GM18519 (cell line): ENCODE results near the gene EIF3L.

Experiments
- ATAC-seq: cut with Tn5 transposase; IDR thresholded peaks from one replicate; pipeline ENCODE4 v1.9.1; 2021; ENCODE audit warnings: mild to moderate bottlenecking, moderate library complexity; ENCODE audit not compliant: unreplicated experiment, low FRiP score

The EIF3L gene

DNA sequence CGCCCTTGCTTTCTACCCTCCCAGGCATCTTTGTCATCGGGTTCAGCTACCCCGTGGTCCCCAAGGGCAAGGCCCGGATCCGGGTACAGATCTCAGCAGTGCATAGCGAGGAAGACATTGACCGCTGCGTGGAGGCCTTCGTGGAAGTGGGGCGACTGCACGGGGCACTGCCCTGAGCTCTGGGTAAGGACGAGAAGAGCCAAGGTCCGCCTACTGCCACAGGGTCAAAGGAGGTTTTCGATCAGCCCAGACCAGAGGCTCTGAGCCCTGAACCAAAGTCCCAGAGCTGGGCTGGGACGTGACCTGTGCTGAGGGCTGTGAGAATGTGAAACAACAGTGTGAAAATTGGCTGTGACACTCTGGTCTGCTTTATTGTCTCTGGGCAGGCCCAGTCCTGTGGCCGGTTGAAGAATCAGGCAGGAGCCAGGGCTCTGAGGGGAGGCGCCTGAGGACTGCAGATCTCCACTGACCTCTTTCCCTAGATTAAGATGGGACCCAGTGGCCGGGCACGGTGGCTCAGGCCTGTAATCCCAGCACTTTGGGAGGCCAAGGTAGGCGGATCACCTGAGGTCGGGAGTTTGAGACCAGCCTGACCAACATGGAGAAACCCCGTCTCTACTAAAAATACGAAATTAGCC lies 32.6 kb upstream of the EIF3L start:
- ATAC-seq, result no peak

DNA sequence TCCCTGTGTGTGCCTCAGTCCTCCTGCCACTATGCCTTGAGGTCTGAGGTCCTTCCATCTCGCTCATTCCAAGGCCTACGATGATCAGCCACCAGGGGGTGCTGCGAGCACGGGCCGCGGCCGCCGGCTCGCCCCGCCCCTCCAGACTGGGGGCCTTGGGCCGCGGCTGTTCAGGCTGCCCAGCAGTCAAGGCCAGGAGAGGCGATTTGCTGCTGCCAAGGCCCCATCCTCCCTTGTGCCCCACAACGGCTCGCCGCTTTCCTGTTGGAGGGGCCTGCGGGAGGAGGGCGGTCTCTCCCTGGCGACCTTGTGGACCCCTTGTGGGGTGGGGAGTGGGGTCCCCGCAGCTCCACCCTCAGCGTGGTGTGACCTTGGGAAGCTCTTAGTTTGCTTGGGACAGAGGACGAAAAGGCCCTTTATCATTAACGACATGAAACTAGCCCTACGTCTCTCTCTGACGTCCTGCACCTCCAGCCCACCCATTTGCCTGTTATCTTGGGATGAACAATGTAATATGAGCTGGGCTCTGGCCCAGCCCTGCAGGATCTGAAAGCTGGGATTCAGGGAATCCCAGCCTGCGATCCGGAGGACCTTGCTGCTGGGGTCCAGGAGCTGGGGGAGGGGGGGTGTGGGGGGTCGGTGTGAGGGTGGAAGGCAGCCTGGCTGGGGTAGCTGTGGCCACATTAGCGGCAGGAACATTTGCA lies 31.4 kb upstream of the EIF3L start:
- ATAC-seq, result no peak

DNA sequence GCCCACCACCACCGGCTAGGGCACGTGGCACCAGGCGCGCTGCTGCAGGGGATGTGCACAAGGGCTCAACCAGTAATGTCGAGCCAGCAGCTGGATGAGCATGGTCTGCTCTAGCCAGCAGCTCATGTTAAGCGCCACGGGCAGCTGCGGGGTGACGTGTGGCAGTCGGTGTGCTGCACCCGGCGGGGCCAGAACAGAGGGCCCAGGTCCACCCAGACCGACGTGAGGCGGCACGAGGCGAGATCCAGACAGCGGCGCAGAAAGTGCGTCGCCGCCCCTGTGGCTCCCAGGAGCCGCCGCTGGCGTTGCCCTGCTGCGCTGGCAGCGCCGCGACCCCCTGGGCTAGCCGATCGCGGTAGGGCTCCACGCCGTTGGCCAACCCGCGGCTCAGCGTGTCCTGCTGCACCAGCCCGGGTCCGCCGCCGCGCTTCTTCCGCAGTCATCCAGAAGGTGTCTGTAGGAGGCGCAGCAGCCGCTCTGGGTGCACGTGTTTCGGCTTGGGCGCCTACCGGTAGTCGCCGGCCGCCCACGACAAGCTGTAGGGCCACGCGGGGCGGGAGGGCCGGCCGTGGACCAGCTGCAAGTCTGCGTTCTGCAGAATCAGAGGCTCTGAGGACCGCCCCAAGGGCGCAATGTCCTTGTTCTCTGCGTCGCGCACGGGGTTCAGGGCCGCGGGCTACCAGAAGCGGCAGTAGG lies 30.7 kb upstream of the EIF3L start:
- no peak for ATAC-seq

DNA sequence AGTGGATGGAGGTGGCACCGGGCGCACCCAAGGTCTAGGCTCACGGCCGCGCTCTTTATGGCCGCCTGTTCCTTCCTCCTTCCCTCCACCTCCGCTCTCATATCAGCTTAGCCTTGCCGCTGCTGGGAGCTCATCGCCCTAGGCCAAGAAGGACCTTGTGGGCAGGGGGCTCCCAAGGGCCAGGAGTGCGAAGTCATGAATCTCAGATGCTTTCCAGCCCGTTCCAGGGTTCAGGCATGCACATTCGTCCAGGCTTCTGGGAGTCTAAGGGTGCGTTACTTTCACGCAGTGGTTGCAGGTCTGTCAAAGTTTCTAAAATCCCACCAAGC lies 30.1 kb upstream of the EIF3L start:
- ATAC-seq, result no peak

DNA sequence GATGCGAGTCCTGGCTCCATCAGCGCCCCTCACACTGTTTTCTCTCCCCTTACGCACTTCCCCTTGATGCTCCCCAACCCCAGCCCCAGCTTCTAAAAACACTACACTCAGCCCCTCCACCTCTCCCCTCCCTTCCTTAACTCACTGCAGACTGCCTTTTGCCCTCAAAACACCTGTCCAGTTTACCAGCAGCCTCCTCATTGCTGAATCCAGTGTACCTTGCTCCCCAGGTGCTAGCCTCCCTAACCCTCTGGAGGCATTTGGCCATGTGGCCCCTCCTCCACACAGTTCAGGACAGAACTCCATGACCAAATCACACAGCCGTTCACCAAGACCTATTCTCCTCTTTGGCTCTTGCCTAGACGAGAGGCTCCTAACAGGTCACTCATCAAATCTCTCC lies 28.9 kb upstream of the EIF3L start:
- no peak for ATAC-seq

DNA sequence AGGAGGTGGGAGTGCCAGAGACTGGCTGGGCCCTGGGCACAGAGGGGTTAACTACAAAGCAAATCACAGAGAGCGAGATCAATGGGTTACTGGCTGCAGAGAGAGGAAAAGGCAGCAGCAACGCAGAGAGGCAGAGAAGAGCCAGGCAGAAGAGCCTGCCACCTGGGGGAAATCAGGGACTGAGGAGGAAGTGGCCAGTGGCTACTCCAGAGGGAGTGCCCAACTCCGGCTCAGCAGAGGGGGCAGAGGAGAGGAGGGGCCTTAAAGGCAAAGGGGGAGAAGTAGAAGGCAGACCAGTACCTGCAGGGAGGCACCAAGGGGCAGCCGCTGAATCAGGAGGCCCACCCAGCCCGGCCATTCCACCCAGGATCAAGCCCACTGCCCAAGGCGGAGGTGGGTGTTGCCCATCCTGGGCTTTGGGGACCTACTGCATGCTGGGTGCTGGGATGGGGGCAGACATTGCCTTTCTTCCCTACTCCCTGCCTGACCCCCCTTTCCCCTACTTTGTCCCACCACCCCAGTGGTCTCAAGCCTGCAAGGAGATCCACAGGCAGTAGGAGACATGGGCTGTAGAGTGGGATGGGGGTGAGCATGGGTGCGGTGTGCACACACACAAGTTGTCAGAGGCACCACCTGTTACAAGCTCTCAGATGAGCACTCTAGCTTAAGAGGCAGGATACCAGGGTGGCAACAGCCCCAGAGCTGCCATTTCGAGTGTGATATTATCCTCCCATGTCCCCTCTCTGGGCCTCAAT lies 27.0 kb upstream of the EIF3L start:
- ATAC-seq, result no peak

DNA sequence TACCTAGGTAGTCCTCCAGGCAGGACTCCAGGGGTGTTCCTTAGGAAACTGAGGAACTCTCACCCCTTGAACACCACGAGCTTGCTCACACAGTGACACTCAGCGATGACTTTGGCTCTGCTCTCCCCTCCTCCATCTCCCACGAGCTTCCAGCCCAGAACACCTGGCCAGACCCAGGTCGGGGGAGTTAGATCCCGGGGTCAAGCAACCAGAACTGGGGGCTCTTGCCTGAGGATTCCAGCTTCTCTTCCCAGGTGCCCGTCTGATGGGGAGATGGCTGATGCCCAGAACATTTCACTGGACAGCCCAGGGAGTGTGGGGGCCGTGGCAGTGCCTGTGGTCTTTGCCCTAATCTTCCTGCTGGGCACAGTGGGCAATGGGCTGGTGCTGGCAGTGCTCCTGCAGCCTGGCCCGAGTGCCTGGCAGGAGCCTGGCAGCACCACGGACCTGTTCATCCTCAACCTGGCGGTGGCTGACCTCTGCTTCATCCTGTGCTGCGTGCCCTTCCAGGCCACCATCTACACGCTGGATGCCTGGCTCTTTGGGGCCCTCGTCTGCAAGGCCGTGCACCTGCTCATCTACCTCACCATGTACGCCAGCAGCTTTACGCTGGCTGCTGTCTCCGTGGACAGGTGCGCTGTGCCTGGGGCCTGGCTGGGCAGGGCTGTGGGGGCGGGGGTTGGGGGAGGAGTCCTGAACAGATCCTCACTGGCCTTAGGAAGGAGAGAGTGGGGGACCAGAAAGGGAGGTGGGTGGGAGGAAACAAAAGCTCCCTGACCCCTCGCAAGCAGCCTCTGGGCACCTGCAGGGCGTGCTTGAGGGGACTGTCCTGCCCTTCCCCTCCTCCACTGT lies 25.9 kb upstream of the EIF3L start, which contains the start of gene GALR3:
Gene GALR3, plus strand, starts transcription at position 249 of the 852 bp plus-strand sequence. Its CDS starts 25 bp downstream, at position 274.
- ATAC-seq, result no peak

DNA sequence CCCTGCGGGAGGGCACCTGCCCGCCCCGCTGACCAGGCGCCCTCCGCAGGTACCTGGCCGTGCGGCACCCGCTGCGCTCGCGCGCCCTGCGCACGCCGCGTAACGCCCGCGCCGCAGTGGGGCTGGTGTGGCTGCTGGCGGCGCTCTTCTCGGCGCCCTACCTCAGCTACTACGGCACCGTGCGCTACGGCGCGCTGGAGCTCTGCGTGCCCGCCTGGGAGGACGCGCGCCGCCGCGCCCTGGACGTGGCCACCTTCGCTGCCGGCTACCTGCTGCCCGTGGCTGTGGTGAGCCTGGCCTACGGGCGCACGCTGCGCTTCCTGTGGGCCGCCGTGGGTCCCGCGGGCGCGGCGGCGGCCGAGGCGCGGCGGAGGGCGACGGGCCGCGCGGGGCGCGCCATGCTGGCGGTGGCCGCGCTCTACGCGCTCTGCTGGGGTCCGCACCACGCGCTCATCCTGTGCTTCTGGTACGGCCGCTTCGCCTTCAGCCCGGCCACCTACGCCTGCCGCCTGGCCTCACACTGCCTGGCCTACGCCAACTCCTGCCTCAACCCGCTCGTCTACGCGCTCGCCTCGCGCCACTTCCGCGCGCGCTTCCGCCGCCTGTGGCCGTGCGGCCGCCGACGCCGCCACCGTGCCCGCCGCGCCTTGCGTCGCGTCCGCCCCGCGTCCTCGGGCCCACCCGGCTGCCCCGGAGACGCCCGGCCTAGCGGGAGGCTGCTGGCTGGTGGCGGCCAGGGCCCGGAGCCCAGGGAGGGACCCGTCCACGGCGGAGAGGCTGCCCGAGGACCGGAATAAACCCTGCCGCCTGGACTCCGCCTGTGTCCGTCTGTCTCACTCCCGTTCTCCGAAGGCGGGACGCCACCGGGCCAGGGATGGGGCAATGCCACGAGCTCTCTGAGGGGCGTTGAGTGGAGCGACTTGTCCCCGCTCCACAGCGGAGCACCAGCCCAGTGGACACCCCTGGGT lies 24.3 kb upstream of the EIF3L start:
- ATAC-seq, result no peak

DNA sequence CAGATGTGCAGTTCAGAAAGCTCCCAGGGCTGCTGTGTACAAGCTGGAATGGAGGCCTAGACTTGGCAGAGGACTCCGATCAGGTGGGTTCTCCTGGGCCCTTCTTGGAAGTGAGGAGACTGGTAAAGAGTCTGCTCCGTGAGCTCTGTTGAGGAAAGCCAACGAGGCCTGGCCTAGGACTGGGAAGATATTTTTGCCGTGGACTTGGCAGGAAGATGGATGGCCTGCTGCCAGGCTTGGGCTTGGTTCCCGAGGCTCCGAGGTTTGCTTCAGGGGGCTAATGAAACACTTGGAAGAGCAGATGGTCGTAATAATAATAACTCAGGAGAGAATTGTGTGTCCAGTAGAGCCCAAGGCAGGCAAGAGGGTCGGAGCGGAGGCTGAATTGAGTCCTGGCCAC lies 22.2 kb upstream of the EIF3L start:
- ATAC-seq, result no peak

DNA sequence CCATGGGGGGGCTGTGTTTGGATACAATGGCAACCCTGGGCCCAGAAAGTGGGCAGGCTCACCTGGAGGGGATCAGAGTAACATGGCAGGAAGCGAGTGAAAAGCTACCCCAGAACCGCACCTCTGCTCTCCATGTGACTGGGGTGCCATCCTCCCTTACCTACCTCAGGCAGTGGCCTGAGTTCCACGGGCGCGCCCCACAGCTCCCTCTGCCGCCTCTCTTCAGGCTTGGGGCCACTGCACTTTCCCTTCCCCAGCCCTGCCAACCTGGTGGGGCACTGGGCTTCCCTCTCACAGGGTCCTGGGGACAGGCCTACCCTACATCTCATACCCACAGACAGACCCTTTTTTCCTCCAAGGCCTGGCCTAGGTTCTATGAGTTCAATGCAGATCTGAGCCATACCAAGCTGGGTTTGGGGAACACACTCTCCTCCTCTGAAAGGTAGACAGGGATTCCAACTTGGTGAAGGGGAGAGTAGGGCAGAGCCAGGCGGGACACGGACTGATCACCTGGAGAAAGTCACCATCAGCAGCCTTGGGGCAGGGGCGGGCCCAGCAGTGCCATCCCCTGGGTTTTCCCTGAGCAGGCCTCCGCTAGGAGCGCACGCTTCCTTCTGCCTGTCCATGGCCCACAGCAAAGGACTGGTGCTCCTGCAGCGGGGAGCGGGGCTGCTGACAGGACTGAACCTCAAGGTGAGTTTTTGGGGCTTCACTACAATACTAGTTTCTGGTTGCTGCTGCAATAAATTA lies 19.0 kb upstream of the EIF3L start:
- ATAC-seq, result no peak

DNA sequence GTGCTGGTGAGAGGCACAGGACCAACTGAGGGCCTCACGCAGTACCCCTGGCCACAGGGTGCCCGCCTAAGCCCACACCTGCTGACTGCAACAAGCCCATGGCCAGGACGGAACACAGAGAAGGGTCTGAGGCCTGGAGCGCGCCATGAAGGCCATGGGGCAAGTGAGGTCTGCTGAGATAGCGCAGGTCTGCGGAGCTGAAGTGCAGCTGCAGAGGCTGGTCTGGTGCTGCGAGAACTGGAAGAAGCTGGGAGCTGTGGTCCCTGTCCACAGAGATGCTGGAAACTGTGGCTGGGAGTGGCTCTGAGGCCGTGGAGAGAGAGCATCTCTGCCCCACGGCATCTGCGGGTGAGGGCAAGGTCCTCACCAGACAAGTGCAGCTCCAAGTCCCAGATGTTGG lies 17.7 kb upstream of the EIF3L start:
- no peak for ATAC-seq

DNA sequence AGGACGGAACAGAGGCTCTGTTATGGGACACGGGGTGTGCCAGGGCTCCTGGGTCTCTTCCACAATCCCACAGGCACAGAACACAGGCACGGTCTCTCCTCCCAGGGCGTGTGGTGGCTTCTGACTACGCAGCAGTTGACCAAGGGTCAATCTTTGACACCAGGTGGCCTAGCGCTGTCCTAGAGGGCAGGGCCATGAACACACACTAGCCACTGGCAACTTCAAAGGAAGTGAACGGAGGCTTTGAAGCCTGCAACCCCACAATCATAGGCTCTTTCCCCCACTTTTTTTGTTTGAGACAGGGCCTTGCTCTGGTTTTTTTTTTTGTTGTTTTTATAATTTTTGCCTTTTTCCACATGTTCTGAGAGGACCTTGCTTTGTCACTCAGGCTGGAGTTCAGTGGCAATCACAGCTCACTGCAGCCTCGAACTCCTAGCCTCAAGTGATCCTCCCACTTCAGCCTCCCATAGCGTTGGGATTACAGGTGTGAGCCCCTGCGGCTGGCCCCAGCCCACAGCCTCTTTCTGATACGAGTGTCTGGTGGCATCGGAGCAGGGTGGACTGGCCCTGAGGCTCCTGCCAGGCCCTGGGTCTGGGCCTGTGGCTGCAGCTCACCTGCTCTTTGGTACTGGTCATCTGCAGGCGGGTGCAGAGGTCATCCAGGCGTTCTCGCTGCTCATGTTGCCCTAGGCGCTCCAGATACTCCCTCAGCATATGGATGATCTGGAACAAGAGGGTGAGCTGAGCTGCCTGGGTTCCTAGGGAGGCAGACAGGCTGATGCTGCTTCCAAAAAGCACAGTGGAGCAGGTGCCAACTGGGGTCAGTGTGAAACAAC lies 17.0 kb upstream of the EIF3L start:
- no peak for ATAC-seq

DNA sequence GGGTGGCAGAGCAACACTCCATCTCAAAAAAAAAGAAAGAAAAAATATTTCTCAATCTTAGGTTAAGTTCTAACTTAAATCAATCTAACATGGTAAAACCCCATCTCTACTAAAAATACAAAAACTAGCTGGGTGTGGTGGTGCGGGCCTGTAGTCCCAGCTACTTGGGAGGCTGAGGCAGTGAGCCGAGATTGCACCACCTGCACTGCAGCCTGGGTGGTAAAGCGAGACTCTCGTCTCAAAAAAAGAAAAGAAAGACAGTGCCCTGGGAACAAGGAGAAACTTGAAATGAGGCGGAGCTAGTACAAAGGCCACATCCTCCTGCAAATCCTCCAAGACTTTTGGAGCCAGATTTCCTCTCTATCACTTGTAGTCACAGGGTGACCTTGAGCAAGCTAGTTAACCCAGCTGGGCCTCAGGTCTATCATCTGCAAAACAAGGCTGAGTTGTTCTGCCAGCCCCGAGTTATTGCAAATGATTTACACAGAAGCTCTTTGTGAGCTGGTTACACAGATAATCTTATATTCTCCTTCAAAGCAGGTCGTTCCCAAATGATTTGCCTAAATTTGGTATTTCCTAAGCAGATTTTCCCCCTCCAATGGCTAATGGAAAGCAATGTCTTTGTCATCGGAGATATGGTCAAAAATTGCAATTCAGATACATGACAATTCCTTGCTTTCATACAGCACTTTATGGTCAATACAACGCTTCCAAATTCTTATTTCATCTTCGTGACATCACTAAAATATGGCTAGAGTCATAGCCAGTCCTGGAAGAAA lies 7.0 kb upstream of the EIF3L start:
- no peak for ATAC-seq

DNA sequence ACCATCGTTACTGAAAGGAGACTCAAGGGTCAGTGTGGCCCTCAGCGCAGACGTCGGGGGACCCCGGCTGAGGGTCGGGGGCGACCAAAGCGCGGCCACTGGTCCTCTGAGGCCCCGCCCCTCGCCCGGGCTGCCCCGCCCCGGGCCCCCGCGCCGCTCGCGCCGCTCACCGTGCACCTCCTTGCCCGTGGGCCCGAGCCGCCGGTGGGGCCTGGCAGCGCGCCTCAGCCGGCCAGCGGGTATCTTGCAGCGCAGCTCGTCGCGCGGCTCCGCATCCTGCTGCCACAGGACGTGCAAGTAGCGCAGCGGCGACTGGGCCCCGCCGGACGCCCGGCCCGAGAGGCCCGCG lies 5.5 kb upstream of the EIF3L start:
- ATAC-seq, result peak; percentile 28

DNA sequence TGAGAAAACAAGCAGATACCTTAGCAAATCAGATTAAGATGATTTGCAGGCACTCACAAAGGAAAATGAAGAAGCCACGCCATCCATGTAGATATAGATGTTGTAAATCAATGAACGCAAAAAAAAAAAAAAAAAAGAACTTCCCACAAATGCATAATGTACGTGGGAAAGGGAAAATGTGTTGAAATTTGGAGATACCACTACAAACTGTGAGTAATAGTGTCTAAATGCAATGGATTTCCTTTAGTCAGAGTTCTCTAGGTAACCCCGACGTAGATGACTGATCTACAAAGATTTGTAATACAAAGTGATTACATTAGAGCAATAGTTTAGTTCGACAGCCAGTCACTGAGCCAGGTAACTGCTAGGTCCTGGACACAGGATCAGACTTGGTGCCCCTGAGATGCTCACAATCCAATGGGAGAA lies 4.3 kb upstream of the EIF3L start:
- no peak for ATAC-seq

DNA sequence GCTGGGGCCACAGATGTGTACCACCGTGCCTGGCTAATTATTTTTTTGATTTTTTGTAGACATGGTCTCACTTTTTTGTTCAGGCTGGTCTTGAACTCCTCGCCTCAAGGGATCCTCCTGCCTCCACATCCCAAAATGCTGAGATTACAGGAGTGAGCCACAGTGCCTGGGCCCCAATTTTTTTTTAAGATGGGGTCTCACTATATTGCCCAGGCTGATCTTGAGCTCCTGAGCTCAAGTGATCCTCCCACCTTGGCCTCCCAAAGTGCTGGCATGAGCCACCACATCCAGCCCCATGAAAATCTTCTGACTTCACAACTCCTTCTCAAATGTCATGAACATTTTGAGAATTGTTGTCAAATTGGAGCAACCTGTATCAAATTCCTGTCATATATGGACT lies 2.8 kb upstream of the EIF3L start:
- ATAC-seq, result no peak

DNA sequence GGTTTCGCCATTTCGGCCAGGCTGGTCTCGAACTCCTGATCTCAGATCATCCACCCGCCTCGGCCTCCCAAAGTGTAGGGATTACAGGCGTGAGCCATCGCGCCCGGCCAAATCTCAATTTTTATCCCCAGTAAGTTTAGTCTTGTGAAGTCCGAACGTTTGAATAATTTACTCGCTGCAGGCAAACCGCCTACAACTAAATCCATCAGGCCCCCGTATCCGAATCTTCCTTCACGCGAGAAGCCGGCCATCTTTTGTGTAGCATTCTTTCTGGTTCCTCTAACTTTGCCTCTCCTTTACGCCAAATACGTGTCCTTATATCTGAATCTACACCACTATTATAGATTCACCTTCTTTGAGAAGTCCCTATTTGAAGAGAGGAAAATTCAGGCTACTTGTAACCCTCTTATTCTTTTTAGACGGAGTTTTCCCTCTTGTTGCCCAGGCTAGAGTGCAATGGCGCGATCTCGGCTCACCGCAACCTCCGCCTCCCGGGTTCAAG lies 581 bp upstream of the EIF3L start:
- no peak for ATAC-seq
